ENCODE measurements around the gene SLX4IP. TPM values are rescaled to one million over a fixed set of nuclear protein-coding genes. Genes with fewer than 3 reads are reported as not detected.

The SLX4IP gene
- polyA plus RNA-seq, 2 of the 4 experiments (the other 2 are of a cell fraction): 3.4 to 7.5 TPM

DNA sequence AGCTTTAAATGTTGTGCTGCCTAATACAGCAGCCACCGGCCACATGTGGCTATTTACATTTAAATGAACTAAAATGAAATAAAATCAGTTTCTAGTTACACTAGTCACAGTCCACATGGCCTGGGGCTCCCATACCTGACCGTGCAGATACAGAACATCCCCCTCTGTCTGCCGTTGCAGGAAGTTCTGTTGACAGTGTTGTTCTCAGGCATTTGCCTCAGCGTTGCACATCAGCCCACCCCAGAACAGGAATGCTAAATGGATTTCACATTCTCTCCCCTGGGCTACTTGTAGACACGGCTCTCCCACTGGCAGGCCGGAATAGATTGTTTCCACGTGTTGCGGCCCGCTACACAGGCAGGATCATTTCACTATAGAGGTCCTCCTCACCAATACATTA is 212.4 kb downstream of the SLX4IP start (continued):
- TF ChIP-seq, protein P1, sequence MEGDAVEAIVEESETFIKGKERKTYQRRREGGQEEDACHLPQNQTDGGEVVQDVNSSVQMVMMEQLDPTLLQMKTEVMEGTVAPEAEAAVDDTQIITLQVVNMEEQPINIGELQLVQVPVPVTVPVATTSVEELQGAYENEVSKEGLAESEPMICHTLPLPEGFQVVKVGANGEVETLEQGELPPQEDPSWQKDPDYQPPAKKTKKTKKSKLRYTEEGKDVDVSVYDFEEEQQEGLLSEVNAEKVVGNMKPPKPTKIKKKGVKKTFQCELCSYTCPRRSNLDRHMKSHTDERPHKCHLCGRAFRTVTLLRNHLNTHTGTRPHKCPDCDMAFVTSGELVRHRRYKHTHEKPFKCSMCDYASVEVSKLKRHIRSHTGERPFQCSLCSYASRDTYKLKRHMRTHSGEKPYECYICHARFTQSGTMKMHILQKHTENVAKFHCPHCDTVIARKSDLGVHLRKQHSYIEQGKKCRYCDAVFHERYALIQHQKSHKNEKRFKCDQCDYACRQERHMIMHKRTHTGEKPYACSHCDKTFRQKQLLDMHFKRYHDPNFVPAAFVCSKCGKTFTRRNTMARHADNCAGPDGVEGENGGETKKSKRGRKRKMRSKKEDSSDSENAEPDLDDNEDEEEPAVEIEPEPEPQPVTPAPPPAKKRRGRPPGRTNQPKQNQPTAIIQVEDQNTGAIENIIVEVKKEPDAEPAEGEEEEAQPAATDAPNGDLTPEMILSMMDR (IDR thresholded peaks at IDR 0.05): peak; percentile 28
- TF ChIP-seq RAD21 (conservative IDR thresholded peaks at IDR 0.05 in 1 of 2, IDR thresholded peaks at IDR 0.05 in 1 of 2): peak in 1 of 2 experiments; percentile 18; a peak in 1 of 5 replicates
- TF ChIP-seq, protein P2, sequence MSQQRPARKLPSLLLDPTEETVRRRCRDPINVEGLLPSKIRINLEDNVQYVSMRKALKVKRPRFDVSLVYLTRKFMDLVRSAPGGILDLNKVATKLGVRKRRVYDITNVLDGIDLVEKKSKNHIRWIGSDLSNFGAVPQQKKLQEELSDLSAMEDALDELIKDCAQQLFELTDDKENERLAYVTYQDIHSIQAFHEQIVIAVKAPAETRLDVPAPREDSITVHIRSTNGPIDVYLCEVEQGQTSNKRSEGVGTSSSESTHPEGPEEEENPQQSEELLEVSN (IDR thresholded peaks at IDR 0.05; ENCODE audit: borderline replicate concordance, low read depth): no peak

DNA sequence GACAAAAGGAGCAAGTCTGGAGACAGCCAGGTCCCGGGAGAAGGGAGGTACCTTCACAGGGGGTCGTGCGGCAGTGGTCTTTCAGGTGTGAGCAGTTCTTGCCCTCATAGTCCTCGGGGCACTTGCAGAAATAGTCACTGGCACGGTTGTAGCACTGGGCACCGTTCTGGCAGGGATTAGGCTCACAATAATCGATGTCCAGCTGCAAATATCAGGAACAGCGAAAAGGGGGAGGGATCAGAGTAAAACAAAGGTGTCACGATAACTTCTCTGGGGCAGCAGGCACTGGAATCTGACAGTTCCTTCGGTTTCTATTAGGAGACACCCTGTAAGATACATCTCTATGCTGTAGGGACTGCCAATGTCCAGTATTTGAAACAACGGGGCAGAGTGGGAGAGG is 212.8 kb downstream of the SLX4IP start:
- 0 out of 6 replicates have a peak overlapping the region, but pooled peaks of 1 of the 2 experiments have one; percentile 6 for H3K27ac ChIP-seq
- H3K4me3 ChIP-seq: no peak overlapping the region
- ChIA-PET CTCF (interaction anchor here (1.0 to 4.1 kb wide), 6 partner anchors 8 to 1032 kb away, joined by 3 to 19 read pairs (median 3); no protein-coding TSS in a partner anchor), POLR2A (no interaction called here)
- no peak overlapping the region for H3K4me2 ChIP-seq
- 90% methylated on average over 11 of the region's 11 CpGs for WGBS (ENCODE audit: missing lambda C conversion rate)
- FAIRE-seq: no peak
- peaks cover 7% of the 10 kb centered on the region; the same call in 1 of the 3 replicates for H3K4me1 ChIP-seq
- TF ChIP-seq POLR2AphosphoS2 (conservative IDR thresholded peaks at IDR 0.05; ENCODE audit: low read length) (0 out of 2 replicates have a peak, but pooled peaks have one; percentile 62), ESRRA (IDR thresholded peaks at IDR 0.05; ENCODE audit: borderline replicate concordance, low read length) (no peak)
- no peaks in the 10 kb centered on the region for H3K9me3 ChIP-seq
- no peak for ATAC-seq
- DNase-seq (ENCODE audit: low read depth in 1 of 2, low spot score in 1 of 2): no peak

DNA sequence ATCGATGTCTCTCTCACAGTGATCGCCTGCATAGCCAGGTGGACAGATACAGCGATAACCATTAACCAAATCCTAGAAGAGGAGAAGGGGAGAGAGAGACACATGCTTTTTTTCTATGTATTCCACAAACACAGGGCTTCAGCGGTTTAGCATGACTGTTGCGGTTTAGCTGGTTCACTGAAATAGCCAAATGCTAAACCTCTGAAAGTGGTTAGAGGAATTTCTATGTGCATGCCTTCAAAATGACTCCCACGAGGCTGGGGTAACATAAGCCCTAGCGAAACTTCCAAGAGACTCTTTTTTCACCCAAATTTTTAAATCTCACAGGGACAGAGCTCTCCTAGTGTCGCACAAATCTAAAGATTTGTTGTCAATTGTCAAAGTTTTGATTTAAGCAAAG is 213.5 kb downstream of the SLX4IP start:
- Histone ChIP-seq H3K4me1 (peaks cover 4% of the 10 kb centered on the region; the same call in 1 of the 3 replicates), H3K4me2 (no peak overlapping the region), H3K4me3 (no peak overlapping the region), H3K9me3 (no peaks in the 10 kb centered on the region), H3K27ac (no peak overlapping the region)
- DNase-seq (ENCODE audit: low read depth in 1 of 2, low spot score in 1 of 2) (no peak), FAIRE-seq (no peak), ATAC-seq (no peak)
- 88% methylated on average over 8 of the region's 8 CpGs for WGBS (ENCODE audit: missing lambda C conversion rate)
- CTCF ChIA-PET: interaction anchor here (0.8 to 4.1 kb wide), 10 partner anchors 9 to 1033 kb away, joined by 3 to 19 read pairs (median 3); no protein-coding TSS in a partner anchor
- no peak for TF ChIP-seq CEBPB (IDR thresholded peaks at IDR 0.05)
- TF ChIP-seq, protein P2 (IDR thresholded peaks at IDR 0.05; ENCODE audit: borderline replicate concordance, low read depth): no peak
- no peak for TF ChIP-seq MAFK (IDR thresholded peaks at IDR 0.05; ENCODE audit: partially characterized antibody)
- TF ChIP-seq EP300 (IDR thresholded peaks at IDR 0.05): no peak
- TF ChIP-seq, protein P3, sequence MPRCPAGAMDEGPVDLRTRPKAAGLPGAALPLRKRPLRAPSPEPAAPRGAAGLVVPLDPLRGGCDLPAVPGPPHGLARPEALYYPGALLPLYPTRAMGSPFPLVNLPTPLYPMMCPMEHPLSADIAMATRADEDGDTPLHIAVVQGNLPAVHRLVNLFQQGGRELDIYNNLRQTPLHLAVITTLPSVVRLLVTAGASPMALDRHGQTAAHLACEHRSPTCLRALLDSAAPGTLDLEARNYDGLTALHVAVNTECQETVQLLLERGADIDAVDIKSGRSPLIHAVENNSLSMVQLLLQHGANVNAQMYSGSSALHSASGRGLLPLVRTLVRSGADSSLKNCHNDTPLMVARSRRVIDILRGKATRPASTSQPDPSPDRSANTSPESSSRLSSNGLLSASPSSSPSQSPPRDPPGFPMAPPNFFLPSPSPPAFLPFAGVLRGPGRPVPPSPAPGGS (IDR thresholded peaks at IDR 0.05): no peak
- no peak for TF ChIP-seq HEYL (CRISPR knock-in tag; IDR thresholded peaks at IDR 0.05)
- TF ChIP-seq ZNF302 (CRISPR knock-in tag; IDR thresholded peaks at IDR 0.05): no peak
- TF ChIP-seq POLR2A (IDR thresholded peaks at IDR 0.05; ENCODE audit: low read length): no peak
- TF ChIP-seq RARB (CRISPR knock-in tag; IDR thresholded peaks at IDR 0.05): no peak
- no peak for TF ChIP-seq HOXB5 (CRISPR knock-in tag; IDR thresholded peaks at IDR 0.05)
- no peak for TF ChIP-seq SREBF2 (IDR thresholded peaks at IDR 0.05)
- TF ChIP-seq TP53 (CRISPR knock-in tag; IDR thresholded peaks at IDR 0.05): no peak
- no peak for TF ChIP-seq CHD4 (IDR thresholded peaks at IDR 0.05; ENCODE audit: borderline replicate concordance)
- POLR2A ChIA-PET: interaction anchor here (0.6 to 1.2 kb wide), 3 partner anchors 9 to 430 kb away, joined by 3 to 4 read pairs (median 3); partner anchors contain the start of gene SNAP25
